LNCaP clone FGC (cell line): ENCODE measurements around the gene LRP5.

Experiments
- DNase-seq: peaks from one replicate; pipeline ENCODE4 v3.0.0-alpha.2; 2011; ENCODE audit warnings: low read depth
- H3K4me3 ChIP-seq: 2 replicates; pipeline ENCODE4 v1.5.1; 2011; ENCODE audit warnings: mild to moderate bottlenecking, low read depth, low read length, control low read depth
- TF ChIP-seq, protein P1 (sequence below): IDR thresholded peaks from 2 replicates; pipeline ENCODE4 v1.5.1; 2012; ENCODE audit warnings: mild to moderate bottlenecking; ENCODE audit not compliant: control insufficient read depth, insufficient read depth; ENCODE audit errors: extremely low read depth

LRP5 gene

DNA sequence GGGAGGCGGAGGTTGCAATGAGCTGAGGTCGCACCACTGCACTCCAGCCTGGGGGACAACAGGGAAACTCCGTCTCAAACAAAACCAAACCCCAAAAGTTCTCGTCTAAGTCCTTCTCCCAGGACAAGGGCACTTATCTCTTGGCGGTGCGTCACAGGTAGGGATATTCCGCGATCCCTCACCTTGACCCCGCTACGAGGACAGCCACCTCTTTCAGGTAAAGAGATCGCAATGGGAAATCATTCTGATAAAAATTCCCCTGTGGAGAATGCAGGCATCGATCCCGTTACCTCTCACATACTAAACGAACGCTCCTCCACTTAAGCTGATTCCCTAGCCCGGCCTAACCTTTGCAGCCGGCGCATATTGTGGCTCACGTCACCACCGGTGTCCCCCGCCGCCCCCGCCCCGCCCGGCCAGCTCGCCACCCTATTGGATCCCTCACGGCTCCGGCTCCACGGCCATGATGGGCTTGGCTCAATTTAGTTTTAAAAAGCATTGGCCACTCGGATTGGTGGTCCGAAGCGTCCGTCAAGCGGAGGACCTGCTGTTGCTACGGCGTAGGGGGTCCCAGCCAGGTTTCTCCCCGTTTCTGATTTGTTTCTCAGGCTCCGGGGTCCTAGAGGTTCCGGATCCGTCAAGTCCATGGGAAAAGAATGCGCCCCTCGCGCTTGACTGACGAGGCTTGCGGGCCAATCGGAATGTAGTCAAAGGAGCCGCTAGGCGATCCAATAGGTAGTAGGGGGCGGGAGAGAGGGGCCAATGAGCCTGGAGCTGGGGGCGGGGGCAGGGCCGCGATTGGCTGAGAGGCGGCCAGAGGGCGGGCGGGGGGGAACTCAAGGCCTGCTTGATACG, 147.7 kb downstream of the LRP5 start:
- peak; percentile 95 for DNase-seq
- peak overlapping the region; percentile 65 for H3K4me3 ChIP-seq
- TF ChIP-seq, protein P1, sequence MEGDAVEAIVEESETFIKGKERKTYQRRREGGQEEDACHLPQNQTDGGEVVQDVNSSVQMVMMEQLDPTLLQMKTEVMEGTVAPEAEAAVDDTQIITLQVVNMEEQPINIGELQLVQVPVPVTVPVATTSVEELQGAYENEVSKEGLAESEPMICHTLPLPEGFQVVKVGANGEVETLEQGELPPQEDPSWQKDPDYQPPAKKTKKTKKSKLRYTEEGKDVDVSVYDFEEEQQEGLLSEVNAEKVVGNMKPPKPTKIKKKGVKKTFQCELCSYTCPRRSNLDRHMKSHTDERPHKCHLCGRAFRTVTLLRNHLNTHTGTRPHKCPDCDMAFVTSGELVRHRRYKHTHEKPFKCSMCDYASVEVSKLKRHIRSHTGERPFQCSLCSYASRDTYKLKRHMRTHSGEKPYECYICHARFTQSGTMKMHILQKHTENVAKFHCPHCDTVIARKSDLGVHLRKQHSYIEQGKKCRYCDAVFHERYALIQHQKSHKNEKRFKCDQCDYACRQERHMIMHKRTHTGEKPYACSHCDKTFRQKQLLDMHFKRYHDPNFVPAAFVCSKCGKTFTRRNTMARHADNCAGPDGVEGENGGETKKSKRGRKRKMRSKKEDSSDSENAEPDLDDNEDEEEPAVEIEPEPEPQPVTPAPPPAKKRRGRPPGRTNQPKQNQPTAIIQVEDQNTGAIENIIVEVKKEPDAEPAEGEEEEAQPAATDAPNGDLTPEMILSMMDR = no peak

DNA sequence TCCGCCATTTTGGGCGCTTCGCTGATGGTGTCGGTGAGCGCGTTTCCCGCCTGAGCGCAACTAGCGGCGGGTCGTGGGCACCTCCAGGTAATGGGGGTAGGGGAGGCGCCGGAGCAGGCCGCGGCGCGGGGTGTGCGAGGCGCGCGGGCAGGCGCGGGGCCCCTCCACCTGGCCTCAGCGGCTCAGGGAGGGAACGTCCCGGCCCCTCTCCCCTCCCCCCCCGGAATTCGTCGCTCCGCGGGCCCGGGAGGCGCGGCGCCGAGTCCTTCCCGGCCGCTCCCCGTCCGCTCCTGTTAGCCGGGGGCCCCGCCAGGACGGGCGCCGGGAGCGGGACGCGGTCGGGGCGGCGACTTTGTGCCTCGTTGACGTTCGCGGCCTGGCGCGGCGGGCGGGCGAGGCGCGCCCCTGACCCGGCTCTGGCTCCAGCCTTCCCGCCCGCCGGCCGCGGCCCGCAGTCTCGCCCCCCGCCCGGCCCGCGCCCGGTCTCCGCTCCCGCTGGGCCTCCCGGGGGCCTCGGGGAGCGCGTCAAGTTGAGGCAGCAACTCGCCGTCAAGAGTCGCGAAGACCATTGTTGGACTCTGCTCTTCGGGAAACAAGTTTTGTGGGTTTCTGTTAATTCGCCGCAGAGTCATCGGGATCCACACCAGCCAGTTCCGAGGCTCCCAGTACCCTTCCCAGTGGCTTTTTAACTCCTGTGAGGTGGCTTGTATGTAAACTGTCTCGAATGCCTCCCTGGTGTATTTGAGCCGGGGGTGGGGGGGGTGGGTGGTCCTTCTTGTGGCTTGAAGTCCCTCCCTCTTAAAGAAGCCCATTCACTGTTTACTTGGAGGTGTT, 148.6 kb downstream of the LRP5 start, which contains the start of gene PPP6R3:
PPP6R3 (plus strand) TSS at position 12 of the 834 bp plus-strand sequence. CDS start 76,913 bp downstream, outside the sequence.
- H3K4me3 ChIP-seq = peak within 1 kb of the TSS; percentile 65
- no peak for DNase-seq
- TF ChIP-seq, protein P1 = no peak

DNA sequence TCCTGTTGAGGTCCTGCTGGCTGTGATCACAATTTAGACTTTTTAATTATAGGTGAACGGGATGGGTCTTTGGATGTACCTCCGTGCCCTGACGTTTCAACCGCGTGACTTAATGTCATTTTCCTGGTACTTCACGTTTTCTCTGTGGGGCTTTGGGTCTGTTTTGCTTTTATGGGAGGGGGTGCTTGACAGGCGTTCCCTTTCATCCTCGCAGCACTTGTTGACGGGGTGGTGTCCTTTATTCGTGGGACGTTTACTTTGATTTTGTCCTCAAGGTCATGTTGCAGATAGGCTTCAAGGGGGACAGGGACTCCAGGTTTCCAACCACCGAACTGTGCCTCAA, 149.2 kb downstream of the LRP5 start:
- H3K4me3 ChIP-seq = peak overlapping the region; percentile 65
- TF ChIP-seq, protein P1 = no peak
- no peak for DNase-seq

DNA sequence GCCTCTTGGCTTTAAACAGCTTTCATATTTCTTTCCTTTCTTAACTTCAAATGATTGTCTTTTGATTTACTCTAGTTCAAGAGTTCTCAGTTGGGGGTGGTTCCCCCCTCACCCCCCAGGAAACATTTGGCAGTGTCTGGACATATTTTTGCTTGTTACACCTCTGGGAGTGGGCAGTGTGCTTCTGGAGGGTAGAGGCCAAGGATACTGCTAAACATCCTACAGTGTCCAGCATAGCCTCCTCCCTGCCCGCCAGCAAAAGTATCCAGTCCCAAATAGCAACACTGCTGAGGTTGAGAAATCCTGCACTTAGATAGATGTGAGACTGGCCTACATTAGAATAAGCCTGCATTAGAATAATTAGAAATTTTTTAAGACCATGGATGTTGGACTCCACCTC, 151.3 kb downstream of the LRP5 start:
- no peak for DNase-seq
- TF ChIP-seq, protein P1 = no peak
- no peak overlapping the region for H3K4me3 ChIP-seq

DNA sequence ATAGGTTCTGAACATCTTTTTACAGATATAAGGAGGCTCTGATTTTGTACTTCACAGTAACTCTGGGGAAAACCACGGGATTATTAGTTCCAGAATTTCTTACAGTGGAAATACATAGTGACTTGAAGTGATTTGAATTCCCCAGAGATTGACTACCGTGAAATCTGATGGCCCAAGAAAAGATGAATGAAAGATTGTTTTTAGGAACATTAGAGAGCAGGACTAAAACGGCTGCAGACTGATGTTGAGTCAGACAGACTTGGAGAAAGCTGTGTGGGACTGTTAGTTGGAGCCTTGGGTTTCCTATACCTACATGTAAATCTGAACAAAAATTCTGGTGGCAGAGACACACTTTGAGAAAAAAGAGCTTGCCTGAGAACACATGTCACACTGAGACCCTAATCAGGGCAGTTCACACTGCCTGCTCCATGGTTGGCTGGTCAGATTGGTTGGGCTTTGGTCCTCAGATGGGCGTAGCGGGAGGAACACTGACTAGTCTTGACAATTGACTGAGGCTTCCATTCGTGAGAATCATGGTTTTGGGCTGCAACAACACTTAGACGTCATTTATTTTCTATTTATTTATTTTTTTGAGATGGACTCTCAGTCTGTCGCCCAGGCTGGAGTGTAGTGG, 154.9 kb downstream of the LRP5 start:
- DNase-seq = no peak
- TF ChIP-seq, protein P1 = no peak
- no peak overlapping the region for H3K4me3 ChIP-seq

DNA sequence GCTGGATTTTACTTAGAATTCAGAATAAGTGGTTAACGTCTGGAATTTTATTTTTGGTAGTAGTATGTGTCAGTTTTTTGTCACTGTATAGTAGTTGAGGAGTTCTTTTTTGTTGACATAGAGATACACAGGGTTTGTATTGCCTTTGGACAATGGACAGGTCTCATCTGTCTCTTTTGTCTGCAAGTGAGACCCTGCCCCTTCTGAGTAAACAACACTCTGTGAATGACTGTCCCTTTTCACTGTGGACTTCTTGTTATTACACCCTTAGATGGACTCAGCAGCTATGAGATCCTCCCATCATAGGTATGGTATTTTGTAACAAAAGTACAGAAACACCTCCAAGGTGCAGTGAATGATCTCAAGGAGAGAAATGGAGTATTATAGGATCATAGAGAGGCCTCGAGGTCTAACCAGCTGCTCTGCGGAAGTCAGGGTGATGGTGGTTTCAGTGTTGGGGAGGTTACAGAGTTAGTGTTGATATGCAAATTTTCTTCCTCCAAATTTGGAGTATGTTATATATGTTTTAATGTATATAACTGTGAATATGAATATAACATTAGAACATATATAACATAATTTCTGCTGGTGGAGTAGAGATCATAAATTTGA, 155.9 kb downstream of the LRP5 start:
- no peak overlapping the region for H3K4me3 ChIP-seq
- DNase-seq = peak; percentile 79
- TF ChIP-seq, protein P1 = no peak
